ENCODE measurements around the gene UBE2S. TPM values are rescaled to one million over a fixed set of nuclear protein-coding genes. Genes with fewer than 3 reads are reported as not detected.

The UBE2S gene
- polyA plus RNA-seq, 1 donor from 2014 or later: 119 TPM

- TF ChIP-seq POLR2AphosphoS5 (IDR thresholded peaks at IDR 0.05) (no peak), EZH2 (IDR thresholded peaks at IDR 0.05; ENCODE audit: borderline replicate concordance, insufficient read depth, low read length, poor library complexity, severe bottlenecking) (no peak), MXI1 (conservative IDR thresholded peaks at IDR 0.05; ENCODE audit: poor library complexity, severe bottlenecking) (no peak), EP300 (conservative IDR thresholded peaks at IDR 0.05; ENCODE audit: poor library complexity, severe bottlenecking) (no peak), RAD21 (conservative IDR thresholded peaks at IDR 0.05) (no peak), CTCF (IDR thresholded peaks at IDR 0.05; ENCODE audit: poor library complexity, severe bottlenecking) (no peak), SMC3 (conservative IDR thresholded peaks at IDR 0.05; ENCODE audit: poor library complexity) (no peak), TAF1 (IDR thresholded peaks at IDR 0.05; ENCODE audit: low read depth) (no peak)
- TF ChIP-seq, protein P1, sequence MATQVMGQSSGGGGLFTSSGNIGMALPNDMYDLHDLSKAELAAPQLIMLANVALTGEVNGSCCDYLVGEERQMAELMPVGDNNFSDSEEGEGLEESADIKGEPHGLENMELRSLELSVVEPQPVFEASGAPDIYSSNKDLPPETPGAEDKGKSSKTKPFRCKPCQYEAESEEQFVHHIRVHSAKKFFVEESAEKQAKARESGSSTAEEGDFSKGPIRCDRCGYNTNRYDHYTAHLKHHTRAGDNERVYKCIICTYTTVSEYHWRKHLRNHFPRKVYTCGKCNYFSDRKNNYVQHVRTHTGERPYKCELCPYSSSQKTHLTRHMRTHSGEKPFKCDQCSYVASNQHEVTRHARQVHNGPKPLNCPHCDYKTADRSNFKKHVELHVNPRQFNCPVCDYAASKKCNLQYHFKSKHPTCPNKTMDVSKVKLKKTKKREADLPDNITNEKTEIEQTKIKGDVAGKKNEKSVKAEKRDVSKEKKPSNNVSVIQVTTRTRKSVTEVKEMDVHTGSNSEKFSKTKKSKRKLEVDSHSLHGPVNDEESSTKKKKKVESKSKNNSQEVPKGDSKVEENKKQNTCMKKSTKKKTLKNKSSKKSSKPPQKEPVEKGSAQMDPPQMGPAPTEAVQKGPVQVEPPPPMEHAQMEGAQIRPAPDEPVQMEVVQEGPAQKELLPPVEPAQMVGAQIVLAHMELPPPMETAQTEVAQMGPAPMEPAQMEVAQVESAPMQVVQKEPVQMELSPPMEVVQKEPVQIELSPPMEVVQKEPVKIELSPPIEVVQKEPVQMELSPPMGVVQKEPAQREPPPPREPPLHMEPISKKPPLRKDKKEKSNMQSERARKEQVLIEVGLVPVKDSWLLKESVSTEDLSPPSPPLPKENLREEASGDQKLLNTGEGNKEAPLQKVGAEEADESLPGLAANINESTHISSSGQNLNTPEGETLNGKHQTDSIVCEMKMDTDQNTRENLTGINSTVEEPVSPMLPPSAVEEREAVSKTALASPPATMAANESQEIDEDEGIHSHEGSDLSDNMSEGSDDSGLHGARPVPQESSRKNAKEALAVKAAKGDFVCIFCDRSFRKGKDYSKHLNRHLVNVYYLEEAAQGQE (IDR thresholded peaks at IDR 0.05; ENCODE audit: borderline replicate concordance): no peak
- peak overlapping the region; percentile 99 for H3K27ac ChIP-seq (ENCODE audit: low read length)
- no peaks in the 10 kb centered on the region for H4K20me1 ChIP-seq (ENCODE audit: insufficient read depth)
- peak overlapping the region; percentile 62 for H3K4me2 ChIP-seq (ENCODE audit: low read length)
- no peaks in the 10 kb centered on the region for H3K36me3 ChIP-seq (ENCODE audit: insufficient read depth, low read length)
- H3K4me3 ChIP-seq (ENCODE audit: low read length): peak overlapping the region; percentile 90
- no peaks in the 10 kb centered on the region for H3K9me3 ChIP-seq (ENCODE audit: low read length)
- peaks cover 21% of the 10 kb centered on the region for H3K79me2 ChIP-seq (replicated peaks; ENCODE audit: insufficient read depth, low read length)
- H3K9me2 ChIP-seq (ENCODE audit: insufficient read depth, low read length): no peaks in the 10 kb centered on the region
- no peak overlapping the region for H2AFZ ChIP-seq (ENCODE audit: low read depth, low read length)
- peaks cover 4% of the 10 kb centered on the region for H3F3A ChIP-seq (ENCODE audit: insufficient read depth, low read length, poor library complexity, severe bottlenecking)
- peak overlapping the region; percentile 91 for H3K9ac ChIP-seq (ENCODE audit: low read length)
- no peaks in the 10 kb centered on the region for H3K27me3 ChIP-seq (ENCODE audit: insufficient read depth, low read depth, low read length)
Observed at GRCh38 chr19:55406826-55407549, 600 bp downstream of the UBE2S start.

GRCh38 chr19:55406091-55406825 lies 1.3 kb downstream of the UBE2S start:
- Histone ChIP-seq H3K9me3 (ENCODE audit: low read length) (no peaks in the 10 kb centered on the region), H3K27ac (ENCODE audit: low read length) (no peak overlapping the region), H3K79me2 (replicated peaks; ENCODE audit: insufficient read depth, low read length) (peaks cover 21% of the 10 kb centered on the region), H3K9me2 (ENCODE audit: insufficient read depth, low read length) (no peaks in the 10 kb centered on the region), H3K4me2 (ENCODE audit: low read length) (peak overlapping the region; percentile 62), H4K20me1 (ENCODE audit: insufficient read depth) (no peaks in the 10 kb centered on the region), H3K9ac (ENCODE audit: low read length) (peak overlapping the region; percentile 91), H3K27me3 (ENCODE audit: insufficient read depth, low read depth, low read length) (no peaks in the 10 kb centered on the region), H3F3A (ENCODE audit: insufficient read depth, low read length, poor library complexity, severe bottlenecking) (peaks cover 4% of the 10 kb centered on the region), H3K36me3 (ENCODE audit: insufficient read depth, low read length) (no peaks in the 10 kb centered on the region), H2AFZ (ENCODE audit: low read depth, low read length) (no peak overlapping the region), H3K4me3 (ENCODE audit: low read length) (peak overlapping the region; percentile 90)
- TF ChIP-seq TAF1 (IDR thresholded peaks at IDR 0.05; ENCODE audit: low read depth) (no peak), POLR2AphosphoS5 (IDR thresholded peaks at IDR 0.05) (no peak), CTCF (IDR thresholded peaks at IDR 0.05; ENCODE audit: poor library complexity, severe bottlenecking) (no peak), EP300 (conservative IDR thresholded peaks at IDR 0.05; ENCODE audit: poor library complexity, severe bottlenecking) (no peak), RAD21 (conservative IDR thresholded peaks at IDR 0.05) (no peak)
